K562 (cell line): Measurements from ENCODE around the gene FADS1. TPM values are rescaled to one million over a fixed set of nuclear protein-coding genes. Genes with fewer than 3 reads are reported as not detected.

Experiments used
- HDAC1 ChIP-seq, 2 experiments: fragments of 450-650 bp; IDR thresholded peaks; 2 replicates each; pipeline ENCODE4 v1.6.1; 2016 to 2017; ENCODE audit warnings: inconsistent platforms in 1 of 2, mild to moderate bottlenecking in 1 of 2, moderate library complexity in 1 of 2
- POLR2A ChIP-seq: fragments of 450-650 bp; conservative IDR thresholded peaks from 2 replicates; pipeline ENCODE4 v1.6.1; 2016
- ZNF12 ChIP-seq: sonication (generic); formaldehyde crosslinking; IDR thresholded peaks from 2 replicates; pipeline ENCODE4 v1.4.0; 2020; ENCODE audit warnings: mild to moderate bottlenecking, missing genetic modification reagents
- polyA plus RNA-seq, 8 experiments: library from polyadenylated mRNA; depleted of rRNA in 4 of 8; stranded (reverse) in 5 of 8; unstranded in 3 of 8; fragments of >200 nt; fragmentation: Nextera tagmentation in 2 of 8; fragmentation: Illumina TruSeq in 1 of 8; extraction: Ambion mirVana in 2 of 8; extraction: Trizol in 1 of 8; gene quantifications; 2 replicates each; pipeline versions ENCODE4 v1.2.1 to v1.2.3, GENCODE V29; 2011 to 2014; ENCODE audit warnings: inconsistent platforms in 1 of 8, missing spikeins in 1 of 8
- total RNA-seq, 7 experiments: library from RNA; depleted of rRNA in 6 of 7; stranded (reverse); fragments of >200 nt in 6 of 7; fragmentation: Illumina TruSeq in 2 of 7; extraction: Trizol in 2 of 7; gene quantifications; 2 replicates each; pipeline versions ENCODE4 v1.2.1 to v1.2.3, GENCODE V29; 2011 to 2021; ENCODE audit warnings: low replicate concordance in 1 of 7
- TF ChIP-seq, protein P1 (sequence below): fragments of 450-650 bp; IDR thresholded peaks from 2 replicates; pipeline ENCODE4 v1.6.1; 2017; ENCODE audit warnings: antibody characterized with exemption, mild to moderate bottlenecking
- TF ChIP-seq, protein P2 (sequence below): fragments of 450-650 bp; IDR thresholded peaks from 2 replicates; pipeline ENCODE4 v1.6.1; 2018; ENCODE audit warnings: mild to moderate bottlenecking, low read depth; ENCODE audit not compliant: partially characterized antibody
- TF ChIP-seq, protein P3 (sequence below): sonication (generic); formaldehyde crosslinking; IDR thresholded peaks from 2 replicates; pipeline ENCODE4 v1.8.1; 2023; ENCODE audit warnings: mild to moderate bottlenecking, missing genetic modification reagents

Gene FADS1
- total and polyA plus RNA-seq, 9 of the 15 experiments (the other 6 are each of a cell fraction or from before 2014, with no cell fraction given), result 110 to 864 (median 364) TPM

DNA sequence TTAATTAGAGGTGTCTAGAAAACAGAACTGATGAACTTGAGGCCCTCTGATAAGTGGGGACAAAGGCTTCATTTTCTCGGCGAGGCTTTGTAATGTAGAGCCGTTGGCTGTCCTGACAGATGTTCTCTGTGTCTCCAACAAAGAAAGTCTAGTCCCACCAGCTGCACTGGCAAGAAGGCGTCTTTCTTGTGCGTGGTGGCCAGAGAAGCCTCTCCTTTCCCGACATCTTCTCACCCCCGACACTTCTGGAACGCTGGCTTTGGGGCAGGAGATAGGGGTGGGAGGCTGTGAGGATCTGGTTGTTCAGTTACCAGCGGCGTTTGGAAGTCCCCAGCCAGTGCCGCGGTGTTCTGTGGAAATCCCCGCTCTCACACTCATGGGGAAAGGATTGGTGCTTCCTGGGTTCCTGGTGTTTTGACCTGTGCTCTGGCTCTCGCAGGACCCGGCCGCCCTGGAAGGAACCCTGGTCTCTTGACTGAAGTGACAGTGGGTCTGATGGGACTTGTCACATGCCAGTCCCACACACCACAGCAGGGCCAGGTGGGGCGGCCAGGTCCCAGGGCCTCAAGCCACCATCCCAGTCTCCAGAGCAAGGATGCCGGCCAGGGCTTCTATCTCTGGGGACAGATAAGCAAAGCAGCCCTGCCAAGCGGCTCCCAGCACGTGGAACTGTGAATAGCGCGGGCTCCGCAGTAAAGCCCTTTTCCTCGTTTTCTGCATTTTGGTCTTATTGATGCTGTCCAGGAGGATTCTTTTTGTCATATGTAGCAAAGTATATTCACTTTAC, 34.5 kb upstream of the FADS1 start (continued):
- TF ChIP-seq, protein P1, sequence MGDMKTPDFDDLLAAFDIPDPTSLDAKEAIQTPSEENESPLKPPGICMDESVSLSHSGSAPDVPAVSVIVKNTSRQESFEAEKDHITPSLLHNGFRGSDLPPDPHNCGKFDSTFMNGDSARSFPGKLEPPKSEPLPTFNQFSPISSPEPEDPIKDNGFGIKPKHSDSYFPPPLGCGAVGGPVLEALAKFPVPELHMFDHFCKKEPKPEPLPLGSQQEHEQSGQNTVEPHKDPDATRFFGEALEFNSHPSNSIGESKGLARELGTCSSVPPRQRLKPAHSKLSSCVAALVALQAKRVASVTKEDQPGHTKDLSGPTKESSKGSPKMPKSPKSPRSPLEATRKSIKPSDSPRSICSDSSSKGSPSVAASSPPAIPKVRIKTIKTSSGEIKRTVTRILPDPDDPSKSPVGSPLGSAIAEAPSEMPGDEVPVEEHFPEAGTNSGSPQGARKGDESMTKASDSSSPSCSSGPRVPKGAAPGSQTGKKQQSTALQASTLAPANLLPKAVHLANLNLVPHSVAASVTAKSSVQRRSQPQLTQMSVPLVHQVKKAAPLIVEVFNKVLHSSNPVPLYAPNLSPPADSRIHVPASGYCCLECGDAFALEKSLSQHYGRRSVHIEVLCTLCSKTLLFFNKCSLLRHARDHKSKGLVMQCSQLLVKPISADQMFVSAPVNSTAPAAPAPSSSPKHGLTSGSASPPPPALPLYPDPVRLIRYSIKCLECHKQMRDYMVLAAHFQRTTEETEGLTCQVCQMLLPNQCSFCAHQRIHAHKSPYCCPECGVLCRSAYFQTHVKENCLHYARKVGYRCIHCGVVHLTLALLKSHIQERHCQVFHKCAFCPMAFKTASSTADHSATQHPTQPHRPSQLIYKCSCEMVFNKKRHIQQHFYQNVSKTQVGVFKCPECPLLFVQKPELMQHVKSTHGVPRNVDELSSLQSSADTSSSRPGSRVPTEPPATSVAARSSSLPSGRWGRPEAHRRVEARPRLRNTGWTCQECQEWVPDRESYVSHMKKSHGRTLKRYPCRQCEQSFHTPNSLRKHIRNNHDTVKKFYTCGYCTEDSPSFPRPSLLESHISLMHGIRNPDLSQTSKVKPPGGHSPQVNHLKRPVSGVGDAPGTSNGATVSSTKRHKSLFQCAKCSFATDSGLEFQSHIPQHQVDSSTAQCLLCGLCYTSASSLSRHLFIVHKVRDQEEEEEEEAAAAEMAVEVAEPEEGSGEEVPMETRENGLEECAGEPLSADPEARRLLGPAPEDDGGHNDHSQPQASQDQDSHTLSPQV, result peak; percentile 58
- TF ChIP-seq POLR2A (0 out of 2 replicates have a peak, but pooled peaks have one; percentile 34), HDAC1 (IDR thresholded peaks at IDR 0.05) (no peak), ZNF12 (CRISPR knock-in tag) (no peak)
- TF ChIP-seq, protein P2, sequence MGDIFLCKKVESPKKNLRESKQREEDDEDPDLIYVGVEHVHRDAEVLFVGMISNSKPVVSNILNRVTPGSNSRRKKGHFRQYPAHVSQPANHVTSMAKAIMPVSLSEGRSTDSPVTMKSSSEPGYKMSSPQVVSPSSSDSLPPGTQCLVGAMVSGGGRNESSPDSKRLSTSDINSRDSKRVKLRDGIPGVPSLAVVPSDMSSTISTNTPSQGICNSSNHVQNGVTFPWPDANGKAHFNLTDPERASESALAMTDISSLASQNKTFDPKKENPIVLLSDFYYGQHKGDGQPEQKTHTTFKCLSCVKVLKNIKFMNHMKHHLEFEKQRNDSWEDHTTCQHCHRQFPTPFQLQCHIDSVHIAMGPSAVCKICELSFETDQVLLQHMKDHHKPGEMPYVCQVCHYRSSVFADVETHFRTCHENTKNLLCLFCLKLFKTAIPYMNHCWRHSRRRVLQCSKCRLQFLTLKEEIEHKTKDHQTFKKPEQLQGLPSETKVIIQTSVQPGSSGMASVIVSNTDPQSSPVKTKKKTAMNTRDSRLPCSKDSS, result no peak
- TF ChIP-seq, protein P3, sequence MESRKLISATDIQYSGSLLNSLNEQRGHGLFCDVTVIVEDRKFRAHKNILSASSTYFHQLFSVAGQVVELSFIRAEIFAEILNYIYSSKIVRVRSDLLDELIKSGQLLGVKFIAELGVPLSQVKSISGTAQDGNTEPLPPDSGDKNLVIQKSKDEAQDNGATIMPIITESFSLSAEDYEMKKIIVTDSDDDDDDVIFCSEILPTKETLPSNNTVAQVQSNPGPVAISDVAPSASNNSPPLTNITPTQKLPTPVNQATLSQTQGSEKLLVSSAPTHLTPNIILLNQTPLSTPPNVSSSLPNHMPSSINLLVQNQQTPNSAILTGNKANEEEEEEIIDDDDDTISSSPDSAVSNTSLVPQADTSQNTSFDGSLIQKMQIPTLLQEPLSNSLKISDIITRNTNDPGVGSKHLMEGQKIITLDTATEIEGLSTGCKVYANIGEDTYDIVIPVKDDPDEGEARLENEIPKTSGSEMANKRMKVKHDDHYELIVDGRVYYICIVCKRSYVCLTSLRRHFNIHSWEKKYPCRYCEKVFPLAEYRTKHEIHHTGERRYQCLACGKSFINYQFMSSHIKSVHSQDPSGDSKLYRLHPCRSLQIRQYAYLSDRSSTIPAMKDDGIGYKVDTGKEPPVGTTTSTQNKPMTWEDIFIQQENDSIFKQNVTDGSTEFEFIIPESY (CRISPR knock-in tag), result peak; percentile 60
- TF ChIP-seq, all 486 proteins: peak for 4
